Astrocyte (in vitro differentiated cells and primary cell): ENCODE measurements around the gene SOS2. TPM values are rescaled to one million over a fixed set of nuclear protein-coding genes. Genes with fewer than 3 reads are reported as not detected.

Experiments
- DNase-seq: peaks from one replicate; pipeline ENCODE4 v3.0.0-alpha.2; 2010; ENCODE audit warnings: low read depth
- FAIRE-seq: peaks from 2 replicates; lab custom pipeline; 2011; peaks lifted over from hg19 to GRCh38; lab: Jason Lieb, UNC
- H2AFZ ChIP-seq: 2 replicates; pipeline ENCODE4 v1.6.0; 2012; ENCODE audit warnings: low read depth, low read length, inconsistent platforms
- H3K27ac ChIP-seq: 2 replicates; pipeline ENCODE4 v1.5.1; 2011; ENCODE audit warnings: low read depth, low read length, inconsistent platforms
- H3K27me3 ChIP-seq: 2 replicates; pipeline ENCODE4 v1.6.0; 2011; ENCODE audit warnings: low read length, inconsistent platforms; ENCODE audit not compliant: insufficient read depth
- H3K36me3 ChIP-seq: 2 replicates; pipeline ENCODE4 v1.5.1; 2011; ENCODE audit warnings: low read length, inconsistent platforms; ENCODE audit not compliant: insufficient read depth
- H3K4me1 ChIP-seq: 2 replicates; pipeline ENCODE4 v1.5.1; 2011; ENCODE audit warnings: low read length, inconsistent platforms; ENCODE audit not compliant: insufficient read depth
- H3K4me2 ChIP-seq: 2 replicates; pipeline ENCODE4 v1.6.0; 2012; ENCODE audit warnings: low read length, inconsistent platforms
- H3K4me3 ChIP-seq: 2 replicates; pipeline ENCODE4 v1.5.1; 2011; ENCODE audit warnings: low read depth, mild to moderate bottlenecking, low read length, inconsistent platforms; ENCODE audit not compliant: insufficient read depth
- H3K79me2 ChIP-seq: 2 replicates; pipeline ENCODE4 v1.6.0; 2012; ENCODE audit warnings: mild to moderate bottlenecking, low read length, inconsistent platforms; ENCODE audit not compliant: insufficient read depth
- H3K9ac ChIP-seq: 2 replicates; pipeline ENCODE4 v1.6.0; 2012; ENCODE audit warnings: mild to moderate bottlenecking, low read length, inconsistent platforms
- H3K9me3 ChIP-seq: 2 replicates; pipeline ENCODE4 v1.5.1; 2012; ENCODE audit warnings: low read depth, mild to moderate bottlenecking, low read length, inconsistent platforms; ENCODE audit not compliant: insufficient read depth
- H4K20me1 ChIP-seq: 2 replicates; pipeline ENCODE4 v1.6.0; 2012; ENCODE audit warnings: low read length, inconsistent platforms; ENCODE audit not compliant: insufficient read depth
- H3K27ac Mint-ChIP-seq: one replicate; pipeline ENCODE4 v1.8.0; 2021; ENCODE audit warnings: mild to moderate bottlenecking, mixed read lengths; ENCODE audit not compliant: unreplicated experiment
- H3K27me3 Mint-ChIP-seq: one replicate; pipeline ENCODE4 v1.8.0; 2021; ENCODE audit warnings: low read depth, mixed read lengths; ENCODE audit not compliant: unreplicated experiment
- H3K36me3 Mint-ChIP-seq: one replicate; pipeline ENCODE4 v1.8.0; 2021; ENCODE audit warnings: low read depth, mixed read lengths; ENCODE audit not compliant: unreplicated experiment
- H3K4me1 Mint-ChIP-seq: one replicate; pipeline ENCODE4 v1.8.0; 2021; ENCODE audit warnings: low read depth, mixed read lengths; ENCODE audit not compliant: unreplicated experiment
- H3K4me3 Mint-ChIP-seq: one replicate; pipeline ENCODE4 v1.8.0; 2021; ENCODE audit warnings: mild to moderate bottlenecking, moderate library complexity, mixed read lengths; ENCODE audit not compliant: unreplicated experiment
- H3K9me3 Mint-ChIP-seq: one replicate; pipeline ENCODE4 v1.8.0; 2021; ENCODE audit warnings: mild to moderate bottlenecking, mixed read lengths; ENCODE audit not compliant: unreplicated experiment
- EZH2 ChIP-seq: IDR thresholded peaks from 2 replicates; pipeline ENCODE4 v1.6.1; 2012; ENCODE audit warnings: mild to moderate bottlenecking, low read length, inconsistent platforms; ENCODE audit not compliant: insufficient read depth
- total RNA-seq: library from RNA; stranded (reverse); gene quantifications from 2 replicates; pipeline ENCODE4 v1.2.1, GENCODE V29; 2021
- TF ChIP-seq, protein P1 (sequence below): IDR thresholded peaks from 2 replicates; pipeline ENCODE4 v1.5.1; 2011; ENCODE audit warnings: low read depth, mild to moderate bottlenecking, inconsistent platforms, low read length, moderate library complexity; ENCODE audit not compliant: insufficient read depth

The SOS2 gene
- total RNA-seq, 1 donor from 2014 or later = 18.3 TPM

DNA sequence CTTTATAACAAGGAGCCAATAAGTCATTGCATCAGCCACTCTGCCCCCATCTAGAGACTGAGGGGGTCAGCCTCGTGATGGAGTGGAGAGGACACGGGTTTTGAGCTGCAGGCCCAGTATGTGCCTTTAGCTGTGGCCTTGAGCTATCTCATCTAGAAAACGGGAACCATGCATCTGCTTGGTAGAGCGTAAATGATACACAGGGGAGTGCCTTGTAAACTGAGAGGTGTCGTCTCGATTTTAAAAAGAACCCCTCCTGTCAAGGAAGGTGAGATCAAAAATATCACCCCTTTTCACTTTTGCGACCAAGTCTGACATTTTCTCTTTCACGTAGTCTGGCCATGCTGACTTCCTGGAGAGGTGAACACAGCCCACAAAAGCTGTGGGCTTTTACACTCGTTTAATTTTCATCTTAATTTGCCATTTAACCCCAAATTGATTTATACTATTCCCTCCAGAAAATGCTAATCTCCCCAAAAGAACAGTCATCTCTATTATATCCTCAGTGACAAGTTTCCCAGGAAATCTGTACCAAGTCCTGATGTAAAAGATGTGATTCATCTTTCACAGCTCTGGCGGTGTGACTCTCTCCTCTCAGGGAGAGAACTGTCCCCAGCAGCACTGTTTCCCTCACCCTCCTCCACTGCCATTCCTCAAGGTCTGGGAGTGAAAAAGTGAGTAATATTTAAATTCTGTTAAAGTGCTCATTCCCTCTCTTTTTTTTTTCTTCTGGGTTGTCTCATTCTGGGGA lies 145.6 kb downstream of the SOS2 start:
- Histone ChIP-seq H3K27ac (no peak overlapping the region), H2AFZ (no peak overlapping the region), H3K9ac (peak overlapping the region; percentile 23), H3K27me3 (no peaks in the 10 kb centered on the region), H3K79me2 (no peaks in the 10 kb centered on the region), H3K9me3 (no peaks in the 10 kb centered on the region), H3K36me3 (no peaks in the 10 kb centered on the region), H3K4me2 (no peak overlapping the region), H4K20me1 (no peaks in the 10 kb centered on the region), H3K4me1 (peaks cover 5% of the 10 kb centered on the region), H3K4me3 (no peak overlapping the region)
- DNase-seq (peak; percentile 67), FAIRE-seq (no peak)
- H3K27me3 Mint-ChIP-seq = no peaks in the 10 kb centered on the region
- H3K4me3 Mint-ChIP-seq = no peak overlapping the region
- no peaks in the 10 kb centered on the region for H3K36me3 Mint-ChIP-seq
- no peaks in the 10 kb centered on the region for H3K9me3 Mint-ChIP-seq
- TF ChIP-seq EZH2 = no peak
- TF ChIP-seq, protein P1, sequence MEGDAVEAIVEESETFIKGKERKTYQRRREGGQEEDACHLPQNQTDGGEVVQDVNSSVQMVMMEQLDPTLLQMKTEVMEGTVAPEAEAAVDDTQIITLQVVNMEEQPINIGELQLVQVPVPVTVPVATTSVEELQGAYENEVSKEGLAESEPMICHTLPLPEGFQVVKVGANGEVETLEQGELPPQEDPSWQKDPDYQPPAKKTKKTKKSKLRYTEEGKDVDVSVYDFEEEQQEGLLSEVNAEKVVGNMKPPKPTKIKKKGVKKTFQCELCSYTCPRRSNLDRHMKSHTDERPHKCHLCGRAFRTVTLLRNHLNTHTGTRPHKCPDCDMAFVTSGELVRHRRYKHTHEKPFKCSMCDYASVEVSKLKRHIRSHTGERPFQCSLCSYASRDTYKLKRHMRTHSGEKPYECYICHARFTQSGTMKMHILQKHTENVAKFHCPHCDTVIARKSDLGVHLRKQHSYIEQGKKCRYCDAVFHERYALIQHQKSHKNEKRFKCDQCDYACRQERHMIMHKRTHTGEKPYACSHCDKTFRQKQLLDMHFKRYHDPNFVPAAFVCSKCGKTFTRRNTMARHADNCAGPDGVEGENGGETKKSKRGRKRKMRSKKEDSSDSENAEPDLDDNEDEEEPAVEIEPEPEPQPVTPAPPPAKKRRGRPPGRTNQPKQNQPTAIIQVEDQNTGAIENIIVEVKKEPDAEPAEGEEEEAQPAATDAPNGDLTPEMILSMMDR = no peak
- peaks cover 27% of the 10 kb centered on the region for H3K4me1 Mint-ChIP-seq
- peak overlapping the region; percentile 59 for H3K27ac Mint-ChIP-seq

DNA sequence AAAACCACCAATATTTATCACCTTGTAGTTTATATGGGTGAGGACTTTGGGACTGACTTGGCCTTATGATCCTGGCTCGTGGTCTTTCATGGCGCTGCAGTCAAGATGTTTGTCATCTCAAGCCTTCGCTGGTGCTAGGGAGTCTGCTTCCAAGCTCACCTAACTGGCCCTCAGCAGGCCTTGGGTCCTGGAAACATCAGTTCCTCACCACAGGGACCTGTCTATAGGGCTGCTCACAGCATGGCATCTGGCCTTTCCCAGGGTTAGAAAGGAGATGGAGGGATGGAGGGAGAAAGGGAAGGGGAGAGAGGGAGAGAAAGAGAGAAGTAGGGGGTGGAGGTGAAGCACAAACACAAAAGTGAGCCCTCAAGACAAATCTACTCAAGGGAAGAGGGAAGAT lies 146.7 kb downstream of the SOS2 start:
- Mint-ChIP-seq H3K27me3 (no peaks in the 10 kb centered on the region), H3K4me1 (peaks cover 27% of the 10 kb centered on the region), H3K27ac (no peak overlapping the region), H3K4me3 (no peak overlapping the region), H3K36me3 (no peaks in the 10 kb centered on the region), H3K9me3 (no peaks in the 10 kb centered on the region)
- Histone ChIP-seq H3K27me3 (no peaks in the 10 kb centered on the region), H3K27ac (no peak overlapping the region), H3K4me2 (no peak overlapping the region), H3K79me2 (no peaks in the 10 kb centered on the region), H2AFZ (no peak overlapping the region), H4K20me1 (no peaks in the 10 kb centered on the region), H3K4me1 (peaks cover 5% of the 10 kb centered on the region), H3K4me3 (no peak overlapping the region), H3K9me3 (no peaks in the 10 kb centered on the region), H3K36me3 (no peaks in the 10 kb centered on the region), H3K9ac (no peak overlapping the region)
- FAIRE-seq (no peak), DNase-seq (no peak)
- TF ChIP-seq EZH2 = no peak
- TF ChIP-seq, protein P1 = no peak
